MM.1S (cell line): ENCODE data around the gene KCNK7.

ENCODE experiments used
- CTCF ChIP-seq: fragments of 300-600 bp; sonication (generic); IDR thresholded peaks from 2 replicates; pipeline ENCODE4 v1.5.1; 2016; ENCODE audit warnings: antibody characterized with exemption, low read length, mixed read lengths
- EZH2 ChIP-seq: fragments of 300-600 bp; sonication (generic); optimal IDR thresholded peaks from 2 replicates; pipeline ENCODE3; 2017; ENCODE audit warnings: low read depth, mild to moderate bottlenecking, antibody characterized with exemption, low read length, mixed read lengths

GRCh38 chr11:65598258-65598699 is 2.7 kb upstream of the KCNK7 start:
- TF ChIP-seq CTCF (no peak), EZH2 (no peak)
